Immature natural killer cell (primary cell): ENCODE data around the gene SLC24A3. TPM values are rescaled to one million over a fixed set of nuclear protein-coding genes. Genes with fewer than 3 reads are reported as not detected.

Experiments used
- DNase-seq, 3 donors: peaks; one replicate each; pipeline ENCODE4 v3.0.0; 2022; ENCODE audit warnings: mixed read lengths in 1 of 3
- H3K27ac Mint-ChIP-seq, 6 donors: one replicate each; pipeline ENCODE4 v1.8.0; 2020; ENCODE audit warnings: mixed read lengths in 6 of 6, mild to moderate bottlenecking in 5 of 6, inconsistent platforms in 4 of 6, moderate library complexity in 3 of 6
- H3K27me3 Mint-ChIP-seq, 3 donors: one replicate each; pipeline ENCODE4 v1.8.0; 2020 to 2021; ENCODE audit warnings: low read depth in 3 of 3, mild to moderate bottlenecking in 3 of 3, mixed read lengths in 3 of 3, moderate library complexity in 3 of 3, inconsistent platforms in 1 of 3
- H3K36me3 Mint-ChIP-seq, 3 donors: one replicate each; pipeline ENCODE4 v1.8.0; 2020; ENCODE audit warnings: mixed read lengths in 3 of 3, inconsistent platforms in 2 of 3, mild to moderate bottlenecking in 2 of 3
- H3K4me1 Mint-ChIP-seq, 2 donors: one replicate each; pipeline ENCODE4 v1.8.0; 2020; ENCODE audit warnings: inconsistent platforms in 2 of 2, mild to moderate bottlenecking in 2 of 2, mixed read lengths in 2 of 2, moderate library complexity in 1 of 2
- H3K4me3 Mint-ChIP-seq, 5 donors: one replicate each; pipeline ENCODE4 v1.8.0; 2020; ENCODE audit warnings: mild to moderate bottlenecking in 5 of 5, mixed read lengths in 5 of 5, inconsistent platforms in 3 of 5, moderate library complexity in 3 of 5
- H3K9me3 Mint-ChIP-seq, 6 donors: one replicate each; pipeline ENCODE4 v1.8.0; 2020; ENCODE audit warnings: mild to moderate bottlenecking in 6 of 6, mixed read lengths in 6 of 6, inconsistent platforms in 4 of 6, moderate library complexity in 3 of 6
- polyA plus RNA-seq, 3 donors: library from polyadenylated mRNA; unstranded; fragments of 300-500 nt; fragmentation: Illumina TruSeq; gene quantifications; one replicate each; pipeline ENCODE4 v1.2.3, GENCODE V29; 2021

Gene SLC24A3
- polyA plus RNA-seq, 3 donors from 2014 or later: 0.10 TPM; not detected in 2

- peaks cover 5 to 16% (median 12%) of the 10 kb centered on the region in 6 donors for H3K9me3 Mint-ChIP-seq
- peaks cover 0 to 14% (median 9%) of the 10 kb centered on the region in 3 donors for H3K36me3 Mint-ChIP-seq
- DNase-seq: no peak
- H3K4me1 Mint-ChIP-seq: no peaks in the 10 kb centered on the region
- H3K4me3 Mint-ChIP-seq: no peak overlapping the region
- H3K27me3 Mint-ChIP-seq: peaks cover 0 to 4% (median 1%) of the 10 kb centered on the region in 3 donors
- H3K27ac Mint-ChIP-seq: no peak overlapping the region
These were observed 174.8 kb downstream of the SLC24A3 start for GRCh38 chr20:19387251-19387650.

- Mint-ChIP-seq H3K27me3 (peaks cover 0 to 4% (median 0%) of the 10 kb centered on the region in 3 donors), H3K4me1 (peaks cover 1 to 6% of the 10 kb centered on the region in 2 donors), H3K4me3 (no peak overlapping the region), H3K27ac (no peak overlapping the region), H3K36me3 (peaks cover 4 to 20% (median 9%) of the 10 kb centered on the region in 3 donors), H3K9me3 (peaks cover 5 to 21% (median 14%) of the 10 kb centered on the region in 6 donors)
- DNase-seq: no peak
These were observed 180.1 kb downstream of the SLC24A3 start for GRCh38 chr20:19392344-19393130.

- H3K4me1 Mint-ChIP-seq: peaks cover 1 to 11% of the 10 kb centered on the region in 2 donors
- no peak overlapping the region for H3K4me3 Mint-ChIP-seq
- DNase-seq: no peak
- H3K9me3 Mint-ChIP-seq: peaks cover 9 to 31% (median 13%) of the 10 kb centered on the region in 6 donors
- H3K27ac Mint-ChIP-seq: no peak overlapping the region
- peaks cover 0 to 2% (median 0%) of the 10 kb centered on the region in 3 donors for H3K27me3 Mint-ChIP-seq
- H3K36me3 Mint-ChIP-seq: peaks cover 11 to 14% (median 13%) of the 10 kb centered on the region in 3 donors
These were observed 184.1 kb downstream of the SLC24A3 start for GRCh38 chr20:19396460-19397081.

GRCh38 chr20:19397226-19397625 is 184.8 kb downstream of the SLC24A3 start:
- peaks cover 9 to 31% (median 13%) of the 10 kb centered on the region in 6 donors for H3K9me3 Mint-ChIP-seq
- DNase-seq: no peak
- peaks cover 0 to 2% (median 2%) of the 10 kb centered on the region in 3 donors for H3K27me3 Mint-ChIP-seq
- H3K4me1 Mint-ChIP-seq: peaks cover 1 to 11% of the 10 kb centered on the region in 2 donors
- H3K4me3 Mint-ChIP-seq: no peak overlapping the region
- peaks cover 11 to 14% (median 13%) of the 10 kb centered on the region in 3 donors for H3K36me3 Mint-ChIP-seq
- H3K27ac Mint-ChIP-seq: no peak overlapping the region

GRCh38 chr20:19397666-19398065 is 185.2 kb downstream of the SLC24A3 start:
- no peak overlapping the region for H3K4me3 Mint-ChIP-seq
- peaks cover 1 to 11% of the 10 kb centered on the region in 2 donors for H3K4me1 Mint-ChIP-seq
- peaks cover 9 to 31% (median 13%) of the 10 kb centered on the region in 6 donors for H3K9me3 Mint-ChIP-seq
- H3K27ac Mint-ChIP-seq: no peak overlapping the region
- peaks cover 0 to 2% (median 2%) of the 10 kb centered on the region in 3 donors for H3K27me3 Mint-ChIP-seq
- DNase-seq: no peak
- H3K36me3 Mint-ChIP-seq: peaks cover 11 to 14% (median 13%) of the 10 kb centered on the region in 3 donors

GRCh38 chr20:19401096-19401495 is 188.7 kb downstream of the SLC24A3 start:
- peaks cover 9 to 31% (median 12%) of the 10 kb centered on the region in 6 donors for H3K9me3 Mint-ChIP-seq
- no peak overlapping the region for H3K4me3 Mint-ChIP-seq
- peaks cover 0 to 2% (median 2%) of the 10 kb centered on the region in 3 donors for H3K27me3 Mint-ChIP-seq
- peaks cover 10 to 14% (median 11%) of the 10 kb centered on the region in 3 donors for H3K36me3 Mint-ChIP-seq
- no peak overlapping the region for H3K27ac Mint-ChIP-seq
- DNase-seq: no peak
- peaks cover 1 to 11% of the 10 kb centered on the region in 2 donors for H3K4me1 Mint-ChIP-seq

GRCh38 chr20:19403549-19403948 is 191.1 kb downstream of the SLC24A3 start:
- no peak for DNase-seq
- Mint-ChIP-seq H3K27me3 (peaks cover 0 to 6% (median 2%) of the 10 kb centered on the region in 3 donors), H3K9me3 (peaks cover 7 to 21% (median 11%) of the 10 kb centered on the region in 6 donors), H3K36me3 (peaks cover 7 to 14% (median 7%) of the 10 kb centered on the region in 3 donors), H3K27ac (no peak overlapping the region), H3K4me3 (no peak overlapping the region), H3K4me1 (no peaks in the 10 kb centered on the region)

GRCh38 chr20:19404826-19405225 is 192.4 kb downstream of the SLC24A3 start:
- peaks cover 0 to 8% (median 1%) of the 10 kb centered on the region in 6 donors for H3K9me3 Mint-ChIP-seq
- no peak overlapping the region for H3K27ac Mint-ChIP-seq
- no peaks in the 10 kb centered on the region for H3K4me1 Mint-ChIP-seq
- H3K27me3 Mint-ChIP-seq: peaks cover 0 to 6% (median 0%) of the 10 kb centered on the region in 3 donors
- DNase-seq: no peak
- H3K4me3 Mint-ChIP-seq: no peak overlapping the region
- peaks cover 0 to 8% (median under 1%) of the 10 kb centered on the region in 3 donors for H3K36me3 Mint-ChIP-seq

GRCh38 chr20:19405958-19406357 is 193.5 kb downstream of the SLC24A3 start:
- no peak overlapping the region for H3K4me3 Mint-ChIP-seq
- no peak overlapping the region for H3K27ac Mint-ChIP-seq
- no peak for DNase-seq
- H3K9me3 Mint-ChIP-seq: no peaks in the 10 kb centered on the region
- peaks cover 0 to 6% (median 3%) of the 10 kb centered on the region in 3 donors for H3K36me3 Mint-ChIP-seq
- H3K27me3 Mint-ChIP-seq: peaks cover 0 to 6% (median 2%) of the 10 kb centered on the region in 3 donors
- H3K4me1 Mint-ChIP-seq: no peaks in the 10 kb centered on the region

- Mint-ChIP-seq H3K36me3 (peaks cover 0 to 6% (median 3%) of the 10 kb centered on the region in 3 donors), H3K9me3 (no peaks in the 10 kb centered on the region), H3K27ac (no peak overlapping the region), H3K4me3 (no peak overlapping the region), H3K27me3 (peaks cover 0 to 6% (median 2%) of the 10 kb centered on the region in 3 donors), H3K4me1 (no peaks in the 10 kb centered on the region)
- no peak for DNase-seq
These were observed 193.9 kb downstream of the SLC24A3 start for GRCh38 chr20:19406381-19406780.

GRCh38 chr20:19407196-19407595 is 194.8 kb downstream of the SLC24A3 start:
- Mint-ChIP-seq H3K9me3 (peaks cover 0 to 1% (median 0%) of the 10 kb centered on the region in 6 donors), H3K36me3 (peaks cover 0 to 6% (median 3%) of the 10 kb centered on the region in 3 donors), H3K27ac (no peak overlapping the region), H3K4me1 (no peaks in the 10 kb centered on the region), H3K27me3 (peaks cover 0 to 4% (median 2%) of the 10 kb centered on the region in 3 donors), H3K4me3 (no peak overlapping the region)
- no peak for DNase-seq

GRCh38 chr20:19407736-19408135 is 195.3 kb downstream of the SLC24A3 start:
- H3K4me1 Mint-ChIP-seq: no peaks in the 10 kb centered on the region
- no peak overlapping the region for H3K4me3 Mint-ChIP-seq
- H3K36me3 Mint-ChIP-seq: peaks cover 0 to 6% (median 3%) of the 10 kb centered on the region in 3 donors
- no peak overlapping the region for H3K27ac Mint-ChIP-seq
- no peak for DNase-seq
- peaks cover 0 to 1% (median 0%) of the 10 kb centered on the region in 6 donors for H3K9me3 Mint-ChIP-seq
- peaks cover 0 to 4% (median 2%) of the 10 kb centered on the region in 3 donors for H3K27me3 Mint-ChIP-seq

- Mint-ChIP-seq H3K27me3 (peaks cover 0 to 4% (median 2%) of the 10 kb centered on the region in 3 donors), H3K9me3 (peaks cover 0 to 3% (median 0%) of the 10 kb centered on the region in 6 donors), H3K4me1 (no peaks in the 10 kb centered on the region), H3K36me3 (peaks cover 0 to 6% (median 3%) of the 10 kb centered on the region in 3 donors), H3K27ac (no peak overlapping the region), H3K4me3 (no peak overlapping the region)
- no peak for DNase-seq
These were observed 196.5 kb downstream of the SLC24A3 start for GRCh38 chr20:19408971-19409370.

- Mint-ChIP-seq H3K36me3 (peaks cover 0 to 6% (median 3%) of the 10 kb centered on the region in 3 donors), H3K4me1 (peaks cover 2 to 5% of the 10 kb centered on the region in 2 donors), H3K4me3 (peak overlapping the region in 1 of 5 donors; percentile 36), H3K9me3 (peaks cover 0 to 3% (median 0%) of the 10 kb centered on the region in 6 donors), H3K27me3 (peaks cover 0 to 2% (median 2%) of the 10 kb centered on the region in 3 donors), H3K27ac (no peak overlapping the region)
- DNase-seq: no peak
These were observed 199.4 kb downstream of the SLC24A3 start for GRCh38 chr20:19411811-19412210.
